Stimulated activated memory B cell treated with anti-CD40 and anti-IgM and Interleukin-4, amounts not matched to agents 10 μg/mL and 1 μg/mL and 100 μg/mL, for 72 hours (primary cell): ENCODE results near the gene XAGE3.
"Not testable (repeated sequence)": the region's sequence is repeated elsewhere in the genome, so short reads cannot be mapped to it uniquely, and the experiment has no call there.

ENCODE experiments used
- ATAC-seq: fragments of 150-1000 bp; cut with Tn5 transposase; 2 replicates; pipeline ENCODE4 v1.10.0; 2021
- H3K27ac Mint-ChIP-seq: one replicate; pipeline ENCODE4 v1.8.0; 2022; ENCODE audit warnings: mild to moderate bottlenecking, mixed read lengths
- H3K27me3 Mint-ChIP-seq: one replicate; pipeline ENCODE4 v1.8.0; 2022; ENCODE audit warnings: mixed read lengths
- H3K36me3 Mint-ChIP-seq: one replicate; pipeline ENCODE4 v1.8.0; 2022; ENCODE audit warnings: mixed read lengths
- H3K4me1 Mint-ChIP-seq: one replicate; pipeline ENCODE4 v1.8.0; 2022; ENCODE audit warnings: mixed read lengths
- H3K4me3 Mint-ChIP-seq: one replicate; pipeline ENCODE4 v1.8.0; 2022; ENCODE audit warnings: mild to moderate bottlenecking, moderate library complexity, mixed read lengths
- H3K9me3 Mint-ChIP-seq: one replicate; pipeline ENCODE4 v1.8.0; 2022; ENCODE audit warnings: mixed read lengths

The XAGE3 gene, protein sequence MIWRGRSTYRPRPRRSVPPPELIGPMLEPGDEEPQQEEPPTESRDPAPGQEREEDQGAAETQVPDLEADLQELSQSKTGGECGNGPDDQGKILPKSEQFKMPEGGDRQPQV

DNA sequence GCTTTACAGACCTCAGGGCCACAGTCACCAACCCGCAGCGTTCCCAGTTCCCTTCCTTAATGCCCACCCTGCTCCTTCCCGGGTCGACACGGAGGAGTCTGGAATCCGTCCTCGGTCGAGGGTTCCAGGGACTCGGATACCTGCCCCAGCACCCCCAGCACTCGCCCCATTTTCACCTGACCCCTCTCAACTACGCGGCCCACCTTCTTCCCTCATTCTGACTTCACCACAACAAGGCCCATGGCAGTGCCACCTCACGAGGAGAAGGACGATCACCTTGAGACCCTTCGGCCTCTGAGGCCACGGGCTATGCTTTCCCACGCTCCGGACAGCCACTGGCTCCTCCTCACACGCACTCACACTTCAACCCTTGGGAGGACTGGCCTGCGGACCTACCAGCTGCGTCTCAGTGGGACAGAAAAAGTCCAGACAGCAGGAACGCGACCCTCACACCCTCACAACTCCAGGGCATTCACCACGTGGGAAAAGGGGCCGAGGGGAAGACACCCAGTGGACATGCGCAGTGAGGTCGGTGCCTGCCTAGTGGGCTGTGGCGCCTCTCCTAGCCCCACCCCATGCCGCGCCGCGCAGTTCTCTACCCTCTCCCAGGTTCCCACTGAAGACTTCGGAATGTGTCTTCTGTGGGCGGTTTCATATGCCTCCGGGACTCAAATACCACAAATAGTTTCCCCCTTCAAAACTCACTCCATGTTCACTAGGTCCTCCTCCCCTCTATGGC lies at the start of gene XAGE3:
TSS of gene XAGE3 (minus strand) at position 474 of the 739 bp plus-strand sequence. CDS start 950 bp downstream, outside the sequence.
- Mint-ChIP-seq H3K9me3 (no peaks in the 10 kb centered on the region), H3K4me3 (no peak within 1 kb of the TSS), H3K27me3 (peaks cover 8% of the 10 kb centered on the region), H3K4me1 (no peaks in the 10 kb centered on the region), H3K27ac (no peak within 1 kb of the TSS), H3K36me3 (no peaks in the 10 kb centered on the region)
- no peak for ATAC-seq

DNA sequence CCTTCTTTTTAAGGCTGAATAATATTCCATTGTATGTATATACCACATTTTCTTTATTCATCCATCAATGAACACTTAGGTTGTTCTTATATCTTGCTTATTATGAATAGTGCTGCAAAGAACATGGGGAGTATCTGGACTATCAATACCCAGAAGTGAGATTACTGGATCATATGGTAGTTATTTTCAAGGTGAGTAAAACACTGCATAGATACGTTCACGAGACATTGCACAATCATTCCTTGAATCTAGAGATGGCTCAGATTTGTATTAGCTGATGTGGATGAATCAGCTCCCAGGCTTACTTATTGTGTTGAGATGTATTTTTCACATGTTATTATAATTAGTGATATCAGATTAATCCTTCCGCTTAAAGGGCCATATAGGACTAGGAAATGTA lies 46.8 kb upstream of the XAGE3 start:
- H3K9me3 Mint-ChIP-seq, H3K27ac Mint-ChIP-seq, H3K4me1 Mint-ChIP-seq, H3K36me3 Mint-ChIP-seq, ATAC-seq, H3K27me3 Mint-ChIP-seq, H3K4me3 Mint-ChIP-seq: not testable (repeated sequence)

DNA sequence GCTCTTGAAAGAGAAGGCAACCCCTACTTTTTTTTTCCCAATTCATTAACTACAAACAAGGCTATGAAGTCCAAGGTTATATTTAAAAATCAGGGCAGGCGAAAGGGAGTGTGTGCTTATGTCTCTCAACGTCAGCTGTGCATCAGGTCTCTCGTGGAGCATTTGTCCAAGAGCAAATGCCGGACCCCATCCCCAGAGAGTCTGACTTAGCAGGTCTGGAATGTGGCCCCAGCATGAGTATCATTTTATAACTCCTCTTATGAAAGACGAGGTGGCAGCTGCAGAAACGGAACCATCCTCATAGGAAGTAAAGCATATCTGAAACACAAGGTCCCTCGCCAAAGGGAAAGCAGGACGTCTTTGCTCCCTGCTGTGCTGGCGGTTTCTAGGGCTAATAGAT lies 45.8 kb upstream of the XAGE3 start:
- not testable (repeated sequence) for H3K36me3 Mint-ChIP-seq, H3K9me3 Mint-ChIP-seq, H3K4me1 Mint-ChIP-seq, ATAC-seq, H3K27ac Mint-ChIP-seq, H3K4me3 Mint-ChIP-seq, H3K27me3 Mint-ChIP-seq

DNA sequence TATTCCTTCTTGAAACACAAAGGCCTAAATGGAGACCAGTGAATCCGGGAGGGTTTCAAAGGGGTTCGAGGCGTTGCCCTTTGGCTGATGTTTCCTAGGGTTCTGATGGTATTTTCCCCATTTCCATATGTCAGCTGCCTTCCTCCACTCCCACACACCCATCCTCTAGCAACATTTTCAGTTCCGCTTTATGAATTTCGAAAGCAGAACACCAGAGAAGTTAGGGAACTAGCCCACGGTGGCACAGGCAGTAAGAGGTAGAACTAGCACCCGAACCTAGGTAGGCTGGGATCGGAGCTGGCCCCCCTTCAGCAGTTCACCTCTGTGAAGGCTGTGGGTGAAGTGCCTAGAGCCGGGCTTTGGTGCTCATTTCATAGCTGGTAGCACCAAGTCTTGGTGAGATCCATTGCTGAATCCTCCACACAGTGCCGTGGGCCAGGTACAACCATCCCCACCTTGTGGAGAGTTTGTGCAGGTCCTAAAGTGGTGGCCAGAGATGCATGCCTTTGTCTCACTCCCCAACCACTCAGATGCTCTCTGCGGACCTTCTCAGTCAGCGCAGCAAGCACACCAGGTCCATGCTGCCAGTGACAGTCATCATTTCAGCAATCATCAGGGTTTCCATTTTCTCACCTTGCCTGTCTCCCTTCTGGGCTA lies 41.6 kb upstream of the XAGE3 start:
- H3K27ac Mint-ChIP-seq, ATAC-seq, H3K36me3 Mint-ChIP-seq, H3K4me1 Mint-ChIP-seq, H3K4me3 Mint-ChIP-seq, H3K27me3 Mint-ChIP-seq, H3K9me3 Mint-ChIP-seq: not testable (repeated sequence)

DNA sequence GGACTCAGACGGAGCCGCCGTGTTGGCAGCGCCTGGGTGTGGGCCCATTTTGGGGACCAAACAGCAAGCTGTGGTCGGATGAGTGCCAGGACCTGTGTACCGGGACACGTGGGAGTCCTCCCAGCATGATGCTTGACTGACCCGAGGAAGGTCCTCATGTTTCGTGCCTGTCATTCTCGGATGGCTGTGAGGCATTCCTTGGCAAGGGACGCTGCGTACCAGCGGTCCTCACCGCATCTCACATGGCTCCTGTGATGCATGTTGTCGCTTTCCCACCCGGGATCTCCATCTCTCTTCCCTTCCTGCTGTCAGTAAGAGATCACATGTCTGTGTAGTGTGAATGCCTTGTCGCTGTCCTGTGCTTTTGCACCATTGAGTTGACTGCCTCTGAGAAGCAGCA lies 40.0 kb upstream of the XAGE3 start:
- not testable (repeated sequence) for H3K36me3 Mint-ChIP-seq, H3K27ac Mint-ChIP-seq, H3K4me3 Mint-ChIP-seq, H3K27me3 Mint-ChIP-seq, H3K9me3 Mint-ChIP-seq, ATAC-seq, H3K4me1 Mint-ChIP-seq

DNA sequence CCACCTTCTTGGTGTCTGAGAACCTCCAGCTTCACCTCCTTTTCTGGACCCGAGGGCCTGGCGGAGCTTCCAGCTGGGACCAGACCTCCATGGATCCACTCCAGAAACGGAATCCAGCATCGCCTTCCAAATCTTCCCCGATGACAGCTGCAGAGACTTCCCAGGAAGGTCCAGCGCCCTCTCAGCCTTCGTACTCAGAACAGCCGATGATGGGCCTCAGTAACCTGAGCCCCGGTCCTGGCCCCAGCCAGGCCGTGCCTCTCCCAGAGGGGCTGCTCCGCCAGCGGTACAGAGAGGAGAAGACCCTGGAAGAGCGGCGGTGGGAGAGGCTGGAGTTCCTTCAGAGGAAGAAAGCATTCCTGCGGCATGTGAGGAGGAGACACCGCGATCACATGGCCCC lies 39.3 kb upstream of the XAGE3 start:
- not testable (repeated sequence) for H3K9me3 Mint-ChIP-seq

DNA sequence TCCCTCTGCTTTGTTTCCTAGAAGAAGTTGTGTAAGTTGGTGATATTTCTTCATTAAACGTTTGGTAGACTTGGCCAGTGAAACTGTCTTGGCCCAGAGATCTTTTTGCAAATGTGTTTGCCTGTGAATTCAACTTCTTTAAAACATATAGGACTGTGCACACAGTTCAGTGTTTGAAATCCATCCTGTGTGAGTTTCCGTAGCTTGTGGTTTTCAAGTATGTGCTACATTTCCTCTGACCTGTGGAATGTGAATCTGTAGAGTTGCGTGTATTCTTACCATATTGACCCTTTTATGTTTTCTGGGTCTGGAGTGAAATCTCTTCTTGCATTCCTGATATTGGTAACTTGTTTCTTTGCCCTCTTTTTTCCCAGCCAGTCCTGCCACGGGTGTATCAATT lies 38.2 kb upstream of the XAGE3 start:
- not testable (repeated sequence) for H3K27ac Mint-ChIP-seq, H3K4me3 Mint-ChIP-seq, H3K9me3 Mint-ChIP-seq, ATAC-seq, H3K27me3 Mint-ChIP-seq, H3K36me3 Mint-ChIP-seq, H3K4me1 Mint-ChIP-seq

More for the DNA sequence above, 39.3 kb upstream of the XAGE3 start:
- not testable (repeated sequence) for H3K4me3 Mint-ChIP-seq, H3K27me3 Mint-ChIP-seq, ATAC-seq, H3K36me3 Mint-ChIP-seq, H3K4me1 Mint-ChIP-seq, H3K27ac Mint-ChIP-seq

DNA sequence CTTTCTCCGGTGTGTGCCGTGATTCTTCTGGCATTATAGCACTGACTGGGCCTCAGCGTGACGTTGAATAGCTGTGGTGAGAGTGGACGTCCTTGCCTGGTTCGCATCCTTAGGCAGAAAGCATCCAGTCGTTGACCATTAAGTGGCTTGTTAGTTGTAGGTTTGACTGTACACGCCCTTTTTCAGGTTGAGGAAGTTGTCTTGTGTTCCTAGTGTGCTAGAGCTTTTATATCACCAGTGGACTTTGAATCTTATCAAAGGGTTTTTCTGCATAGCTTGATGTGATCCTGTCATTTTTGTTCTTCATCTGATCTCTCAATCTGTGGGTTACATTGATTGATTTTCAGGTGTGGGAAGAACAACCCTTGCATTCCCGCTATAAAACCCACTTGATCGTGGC lies 37.6 kb upstream of the XAGE3 start:
- not testable (repeated sequence) for H3K36me3 Mint-ChIP-seq, ATAC-seq, H3K4me1 Mint-ChIP-seq, H3K27me3 Mint-ChIP-seq, H3K9me3 Mint-ChIP-seq, H3K4me3 Mint-ChIP-seq, H3K27ac Mint-ChIP-seq

DNA sequence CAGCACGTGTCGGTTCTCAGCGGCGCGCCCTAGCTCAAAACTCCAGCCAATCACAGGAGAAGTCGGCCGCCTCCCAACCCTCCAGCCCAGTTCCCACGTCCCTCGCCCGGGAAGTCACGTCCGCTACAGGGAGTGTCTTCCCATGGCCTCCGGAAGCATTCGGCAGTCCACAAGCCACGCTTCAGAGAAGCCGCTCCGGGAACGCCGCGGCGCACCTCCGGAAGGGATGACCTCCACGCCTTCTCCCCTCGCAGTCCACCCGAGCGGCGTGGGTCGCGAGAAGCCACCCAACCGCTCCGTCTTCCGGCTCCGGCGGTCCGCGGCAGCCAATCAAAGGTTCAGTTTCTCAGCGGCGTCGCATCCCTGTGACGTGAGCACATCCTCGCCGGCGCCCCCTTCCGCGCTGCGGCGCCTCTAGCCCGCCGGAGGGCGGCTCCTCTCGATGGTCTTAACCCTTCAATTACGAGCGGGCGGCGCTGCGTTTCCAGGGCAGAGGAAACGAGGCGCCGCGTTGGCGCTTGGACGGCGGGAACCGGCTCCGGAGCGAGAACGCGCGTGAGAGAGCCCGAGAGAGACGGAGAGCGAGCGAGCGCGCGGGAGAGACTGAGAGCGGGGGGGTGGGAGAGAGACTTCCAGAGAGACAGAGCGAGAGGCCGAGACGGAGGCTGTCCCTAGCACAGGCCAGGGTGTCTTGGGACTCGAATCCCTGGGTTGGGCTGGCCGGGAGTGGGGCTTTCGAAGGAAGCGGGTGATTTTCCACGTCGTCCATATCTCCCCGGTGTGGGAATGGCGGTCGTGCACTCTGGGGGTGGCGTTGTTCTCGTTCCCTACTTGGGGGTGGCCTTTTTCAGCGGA lies 29.2 kb upstream of the XAGE3 start, which contains the start of gene FAM156B:
TSS of gene FAM156B (plus strand) at position 476 of the 855 bp plus-strand sequence. CDS start 9,896 bp downstream, outside the sequence.
- H3K4me1 Mint-ChIP-seq, H3K27me3 Mint-ChIP-seq: not testable (repeated sequence)

DNA sequence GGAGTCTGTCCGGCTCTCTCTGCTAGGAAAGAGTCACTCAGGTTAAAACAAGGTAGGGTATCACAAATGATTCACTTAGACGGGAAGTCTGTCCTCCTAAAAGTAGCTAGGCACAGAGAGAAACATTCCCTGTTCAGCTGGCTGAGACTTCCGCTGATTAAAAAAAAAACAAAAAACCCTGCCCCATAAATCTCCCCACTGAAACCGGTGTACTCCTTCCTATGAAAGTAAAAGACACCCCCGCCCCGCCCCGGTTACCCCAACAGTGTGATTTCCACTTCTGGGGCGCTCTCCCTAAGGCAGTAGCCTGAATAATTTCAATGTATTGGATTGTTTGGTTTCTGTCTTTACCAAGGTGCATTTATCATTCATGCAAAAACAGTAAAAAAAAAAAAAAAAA lies 28.6 kb upstream of the XAGE3 start:
- H3K27ac Mint-ChIP-seq: not testable (repeated sequence)

More for the DNA sequence above, 29.2 kb upstream of the XAGE3 start, which contains the start of gene FAM156B:
- not testable (repeated sequence) for H3K4me3 Mint-ChIP-seq, H3K36me3 Mint-ChIP-seq, H3K9me3 Mint-ChIP-seq, H3K27ac Mint-ChIP-seq
- ATAC-seq: peak; percentile 95

DNA sequence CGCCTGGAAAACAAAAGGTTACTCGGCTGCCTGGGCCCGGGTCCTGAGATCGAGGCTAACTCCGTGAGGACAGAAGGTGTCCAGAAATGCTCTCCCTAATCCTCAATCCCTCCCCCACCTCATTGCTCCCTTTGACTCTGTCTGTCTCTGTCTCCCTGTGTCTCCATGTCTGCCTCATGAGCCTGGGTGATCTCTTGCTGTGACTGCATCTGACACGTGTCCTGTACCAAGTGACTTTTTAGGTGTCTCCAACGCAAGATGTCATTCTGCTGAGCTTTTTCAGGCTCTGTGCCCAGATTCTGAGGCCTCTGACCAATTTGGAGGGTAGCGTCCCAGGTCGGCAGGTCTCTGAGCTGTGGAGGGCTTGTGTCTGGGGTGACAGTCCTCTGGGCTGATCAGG lies 20.2 kb upstream of the XAGE3 start:
- ATAC-seq, H3K27ac Mint-ChIP-seq, H3K4me1 Mint-ChIP-seq, H3K9me3 Mint-ChIP-seq, H3K4me3 Mint-ChIP-seq, H3K36me3 Mint-ChIP-seq, H3K27me3 Mint-ChIP-seq: not testable (repeated sequence)

More for the DNA sequence above, 28.6 kb upstream of the XAGE3 start:
- peak; percentile 14 for ATAC-seq
- not testable (repeated sequence) for H3K27me3 Mint-ChIP-seq, H3K36me3 Mint-ChIP-seq, H3K9me3 Mint-ChIP-seq, H3K4me1 Mint-ChIP-seq, H3K4me3 Mint-ChIP-seq

DNA sequence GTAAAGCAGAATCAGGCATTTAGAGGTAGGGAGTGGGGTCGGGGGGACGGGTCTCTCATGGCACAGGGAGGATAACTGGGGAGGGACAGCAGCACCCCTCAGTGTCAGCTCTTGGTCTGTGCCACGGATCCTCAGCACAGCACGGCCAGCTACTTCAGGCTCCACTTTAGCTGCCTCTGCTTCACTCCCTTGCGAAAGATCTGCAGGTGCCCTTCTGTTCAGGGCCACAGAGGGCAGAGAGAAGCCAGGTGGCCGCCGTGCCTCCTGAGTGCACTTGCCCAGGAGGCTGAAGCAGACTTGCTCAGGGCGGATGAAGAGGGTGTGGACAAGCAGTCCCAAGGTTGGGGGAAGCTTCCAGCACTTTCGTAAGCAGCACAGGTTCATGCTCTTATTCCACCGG lies 19.6 kb upstream of the XAGE3 start:
- H3K4me1 Mint-ChIP-seq, H3K27me3 Mint-ChIP-seq, H3K4me3 Mint-ChIP-seq, ATAC-seq, H3K9me3 Mint-ChIP-seq, H3K27ac Mint-ChIP-seq, H3K36me3 Mint-ChIP-seq: not testable (repeated sequence)

DNA sequence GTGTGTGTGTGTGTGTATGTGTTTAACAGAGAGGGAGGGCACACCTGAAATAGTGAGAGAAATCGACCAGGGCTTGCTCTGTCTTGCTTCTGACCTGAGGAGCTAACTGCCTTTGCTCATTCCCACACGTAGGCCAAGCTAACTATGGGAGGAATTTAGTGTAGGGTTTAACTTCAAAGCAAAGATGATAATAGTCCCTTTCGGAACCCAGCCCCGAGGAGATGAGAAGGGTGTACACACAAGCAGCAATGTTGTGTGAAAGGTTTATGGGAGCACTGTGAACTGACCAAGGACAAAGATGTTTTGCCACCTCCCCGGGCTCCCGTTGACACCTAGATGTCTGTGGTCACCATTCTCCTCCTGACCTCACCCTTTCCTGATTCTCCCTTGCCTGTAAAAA lies 8.5 kb upstream of the XAGE3 start:
- not testable (repeated sequence) for H3K27me3 Mint-ChIP-seq, H3K27ac Mint-ChIP-seq, ATAC-seq, H3K4me3 Mint-ChIP-seq, H3K9me3 Mint-ChIP-seq, H3K36me3 Mint-ChIP-seq, H3K4me1 Mint-ChIP-seq

DNA sequence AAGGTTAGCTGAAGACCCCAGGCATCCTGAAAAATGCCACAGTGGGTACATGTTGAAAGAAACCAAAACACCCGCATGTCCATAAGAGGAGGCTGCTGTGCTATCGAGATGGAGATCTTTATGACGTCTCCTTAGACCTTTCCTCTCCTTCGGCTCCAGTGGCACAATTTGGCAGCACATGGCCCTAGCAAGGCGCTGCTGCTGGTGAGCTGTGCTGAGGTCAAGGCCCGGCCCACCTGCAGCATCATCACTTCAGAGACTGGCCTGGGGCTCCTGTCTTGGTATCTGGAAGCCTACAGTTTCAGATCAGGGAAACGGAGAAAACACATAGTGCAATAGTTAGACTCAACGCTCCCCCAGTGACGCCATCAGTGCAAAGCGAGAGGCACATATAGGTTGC lies 7.6 kb upstream of the XAGE3 start:
- not testable (repeated sequence) for H3K27me3 Mint-ChIP-seq, H3K27ac Mint-ChIP-seq, H3K4me1 Mint-ChIP-seq, H3K4me3 Mint-ChIP-seq, H3K9me3 Mint-ChIP-seq, H3K36me3 Mint-ChIP-seq, ATAC-seq

DNA sequence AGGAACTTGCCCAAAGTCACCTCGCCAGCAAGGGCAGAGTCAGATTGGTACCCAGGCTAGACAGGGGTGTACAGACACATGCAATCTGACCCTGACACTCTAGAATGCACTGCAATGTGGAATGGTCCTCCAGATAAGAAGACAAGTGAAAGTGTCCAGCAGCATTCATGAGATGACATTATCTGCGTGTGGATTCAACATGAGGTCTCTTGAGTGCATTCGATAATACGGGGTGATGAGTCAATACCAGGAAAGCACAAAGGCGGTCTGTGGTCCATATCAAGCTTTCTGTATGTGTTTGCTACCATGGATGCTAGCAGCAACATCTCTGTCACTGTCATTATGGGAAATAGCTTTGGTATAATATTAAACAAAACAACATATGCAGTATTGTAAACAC lies 6.8 kb upstream of the XAGE3 start:
- H3K4me3 Mint-ChIP-seq: no peak overlapping the region
- ATAC-seq: no peak
- no peaks in the 10 kb centered on the region for H3K27me3 Mint-ChIP-seq
- H3K36me3 Mint-ChIP-seq: no peaks in the 10 kb centered on the region
- no peaks in the 10 kb centered on the region for H3K9me3 Mint-ChIP-seq
- no peak overlapping the region for H3K27ac Mint-ChIP-seq
- H3K4me1 Mint-ChIP-seq: no peaks in the 10 kb centered on the region
